ENCODE data around the gene CFAP221.
A peak's percentile ranks its signal among the peaks of the same experiment; 100 is the strongest.

The CFAP221 gene

GRCh38 chr2:119702203-119702917, 158.1 kb downstream of the CFAP221 start:
- no peak for TF ChIP-seq CTCF (IDR thresholded peaks at IDR 0.05; ENCODE audit: low read depth, low read length, missing control alignments)
- no peak for DNase-seq (ENCODE audit: extremely low read depth, low read depth)

GRCh38 chr2:119702918-119703401, 158.7 kb downstream of the CFAP221 start:
- TF ChIP-seq CTCF (IDR thresholded peaks at IDR 0.05; ENCODE audit: low read depth, low read length, missing control alignments) = peak; percentile 98
- DNase-seq (ENCODE audit: extremely low read depth, low read depth) = peak; percentile 17
- no peak overlapping the region for H3K4me3 ChIP-seq (replicated peaks; ENCODE audit: low read depth, low read length)

More at GRCh38 chr2:119702203-119702917, 158.1 kb downstream of the CFAP221 start:
- no peak overlapping the region for H3K4me3 ChIP-seq (replicated peaks; ENCODE audit: low read depth, low read length)

- H3K4me3 ChIP-seq (replicated peaks; ENCODE audit: low read depth, low read length) = no peak overlapping the region
- no peak for TF ChIP-seq CTCF (IDR thresholded peaks at IDR 0.05; ENCODE audit: low read depth, low read length, missing control alignments)
- DNase-seq (ENCODE audit: extremely low read depth, low read depth) = no peak
Measured at GRCh38 chr2:119703526-119703925, 159.3 kb downstream of the CFAP221 start.

GRCh38 chr2:119704670-119705120, 160.4 kb downstream of the CFAP221 start:
- no peak overlapping the region for H3K4me3 ChIP-seq (replicated peaks; ENCODE audit: low read depth, low read length)
- no peak for TF ChIP-seq CTCF (IDR thresholded peaks at IDR 0.05; ENCODE audit: low read depth, low read length, missing control alignments)
- DNase-seq (ENCODE audit: extremely low read depth, low read depth) = peak; percentile 56

- H3K4me3 ChIP-seq (replicated peaks; ENCODE audit: low read depth, low read length) = no peak overlapping the region
- no peak for DNase-seq (ENCODE audit: extremely low read depth, low read depth)
- no peak for TF ChIP-seq CTCF (IDR thresholded peaks at IDR 0.05; ENCODE audit: low read depth, low read length, missing control alignments)
Measured at GRCh38 chr2:119706221-119706620, 162.0 kb downstream of the CFAP221 start.
